Fibroblast of skin of back (primary cell): ENCODE measurements around the gene ATP13A4.
A peak's percentile ranks its signal among the peaks of the same experiment; 100 is the strongest.

Experiments used
- DNase-seq: peaks from one replicate; pipeline ENCODE4 v3.0.0-alpha.2; 2013

The ATP13A4 gene

GRCh38 chr3:193490580-193490979 is 64.1 kb downstream of the ATP13A4 start:
- no peak for DNase-seq

GRCh38 chr3:193489949-193490348 is 64.7 kb downstream of the ATP13A4 start:
- no peak for DNase-seq

DNA sequence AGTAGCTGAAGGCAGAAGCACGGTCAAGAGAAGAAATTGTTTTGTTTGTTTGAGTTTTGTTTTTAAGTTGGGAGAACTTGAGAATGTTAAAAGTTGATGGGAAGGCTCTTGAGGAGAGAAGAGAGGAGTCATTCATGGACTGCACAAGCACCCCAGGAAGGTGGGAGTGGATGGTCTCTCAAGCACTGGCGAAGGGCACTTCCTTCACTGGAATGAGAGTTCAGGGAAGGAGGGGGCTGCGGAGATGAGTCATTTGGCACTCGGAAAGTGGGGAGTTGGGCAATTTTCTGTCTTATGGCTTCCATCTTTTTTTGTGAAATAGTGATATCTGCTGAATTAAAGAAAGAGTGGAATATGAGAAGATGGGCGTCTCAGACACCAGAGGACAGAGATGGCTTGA is 66.0 kb downstream of the ATP13A4 start:
- no peak for DNase-seq

- no peak for DNase-seq
Measured at GRCh38 chr3:193483988-193484539, 70.6 kb downstream of the ATP13A4 start.

- DNase-seq: no peak
Measured at GRCh38 chr3:193481436-193481835, 73.3 kb downstream of the ATP13A4 start.

DNA sequence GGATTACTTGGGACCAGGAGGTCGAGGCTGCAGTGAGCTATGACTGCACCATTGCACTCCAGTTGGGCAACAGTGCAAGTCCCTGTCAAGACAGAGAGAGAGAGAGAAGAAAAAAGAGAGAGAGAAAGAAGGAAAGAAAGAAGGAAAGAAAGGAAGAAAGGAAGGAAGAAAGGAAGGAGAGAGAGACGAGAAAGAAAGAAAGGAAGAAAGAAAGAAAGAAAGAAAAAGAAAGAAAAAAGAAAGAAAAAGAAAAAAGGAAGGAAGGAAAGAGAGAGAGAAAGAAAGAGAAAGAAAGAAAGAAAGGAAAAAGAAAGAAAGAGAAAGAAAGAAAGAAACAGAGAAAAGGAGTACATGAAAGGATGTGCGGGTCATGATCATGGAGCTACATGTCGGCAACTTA is 80.2 kb downstream of the ATP13A4 start:
- no peak for DNase-seq

- no peak for DNase-seq
Measured at GRCh38 chr3:193470710-193471109, 84.0 kb downstream of the ATP13A4 start.

GRCh38 chr3:193465992-193466608 is 88.6 kb downstream of the ATP13A4 start:
- DNase-seq: no peak

DNA sequence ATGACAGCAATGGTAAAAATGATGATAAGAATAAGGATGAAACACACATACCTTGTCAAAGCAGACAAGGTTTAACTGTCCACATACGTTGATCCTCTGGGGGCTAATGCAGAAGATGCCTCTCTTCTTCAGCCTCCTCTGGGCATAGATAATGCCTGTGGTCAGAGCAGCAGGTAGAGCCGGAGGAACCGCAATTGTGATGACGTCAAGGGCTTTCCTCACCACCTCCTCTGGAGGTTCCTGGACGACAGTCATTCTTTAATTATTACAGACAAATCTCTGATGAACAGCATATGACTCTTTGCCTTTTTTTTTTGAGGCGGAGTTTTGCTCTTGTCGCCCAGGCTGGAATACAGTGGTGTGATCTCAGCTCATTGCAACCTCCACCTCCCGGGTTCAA is 89.8 kb downstream of the ATP13A4 start:
- no peak for DNase-seq

DNA sequence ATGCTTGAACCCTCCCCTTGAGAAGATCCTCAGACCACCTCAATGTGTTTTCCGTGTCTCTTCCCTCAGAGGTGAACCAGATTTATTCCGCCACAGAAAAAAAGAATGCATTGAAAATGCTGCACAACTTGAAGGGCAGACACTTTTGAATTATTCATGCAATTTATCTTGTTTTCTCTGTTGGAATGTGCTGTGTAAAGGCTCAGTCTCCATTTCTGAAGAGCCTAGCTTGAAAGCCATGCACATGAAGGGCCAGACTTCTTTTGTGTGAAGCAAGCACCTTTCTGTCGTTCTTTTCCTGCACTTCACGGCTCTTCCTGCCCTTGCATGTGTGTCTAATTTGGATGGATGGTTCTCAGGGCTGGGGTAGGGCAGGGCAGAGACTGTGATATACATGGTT is 97.2 kb downstream of the ATP13A4 start:
- no peak for DNase-seq

- DNase-seq: no peak
Measured at GRCh38 chr3:193452338-193452737, 102.4 kb downstream of the ATP13A4 start.

DNA sequence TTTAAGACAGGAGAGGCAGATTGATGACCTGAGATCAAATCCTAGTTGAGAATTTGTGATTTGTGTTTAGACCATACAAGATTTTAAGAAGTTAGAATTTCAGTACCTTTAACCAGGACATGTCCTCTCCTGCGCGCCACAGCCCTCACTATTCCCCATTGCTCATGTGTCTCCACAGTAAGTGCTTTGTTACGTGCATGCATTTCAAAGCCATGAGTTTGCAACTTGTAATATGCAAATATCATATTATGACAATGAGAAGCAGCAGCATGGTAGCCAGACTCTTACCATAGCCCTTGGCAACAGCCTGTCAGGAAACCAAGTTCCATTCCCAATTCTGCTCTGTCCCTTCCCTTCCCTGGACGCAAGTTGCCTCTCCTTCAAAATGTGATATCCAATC is 102.8 kb downstream of the ATP13A4 start:
- DNase-seq: no peak

DNA sequence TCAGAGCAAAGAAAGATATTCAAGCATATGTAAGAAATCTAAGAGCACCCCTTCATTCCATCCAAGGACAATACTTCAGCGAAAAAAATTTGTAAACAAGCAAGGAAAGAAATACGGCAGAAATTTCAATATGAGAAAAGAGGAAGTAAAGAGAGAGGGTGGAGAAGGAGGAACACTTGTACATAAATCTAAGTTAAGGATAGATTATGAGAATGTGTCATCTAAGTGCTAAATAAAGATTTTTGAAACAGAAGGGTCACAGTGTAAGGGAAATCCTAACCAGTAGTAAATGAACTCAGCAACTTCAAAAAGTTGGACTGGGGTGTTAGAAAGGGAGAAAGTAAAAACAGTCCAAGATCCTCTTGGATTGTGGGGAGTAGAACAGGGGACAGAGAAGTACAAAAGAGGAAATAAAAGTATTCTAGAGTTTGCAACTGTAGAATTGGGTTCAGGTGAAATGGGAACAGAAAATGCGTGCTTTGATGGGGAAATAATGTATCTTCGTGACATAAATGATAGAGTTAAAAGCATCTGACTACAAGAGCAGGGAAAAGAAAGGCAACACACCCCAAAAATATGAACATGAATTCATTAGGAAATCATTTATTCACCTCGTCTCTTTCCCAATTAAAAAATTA is 107.6 kb downstream of the ATP13A4 start:
- DNase-seq: no peak

- no peak for DNase-seq
Measured at GRCh38 chr3:193439423-193439822, 115.3 kb downstream of the ATP13A4 start.

DNA sequence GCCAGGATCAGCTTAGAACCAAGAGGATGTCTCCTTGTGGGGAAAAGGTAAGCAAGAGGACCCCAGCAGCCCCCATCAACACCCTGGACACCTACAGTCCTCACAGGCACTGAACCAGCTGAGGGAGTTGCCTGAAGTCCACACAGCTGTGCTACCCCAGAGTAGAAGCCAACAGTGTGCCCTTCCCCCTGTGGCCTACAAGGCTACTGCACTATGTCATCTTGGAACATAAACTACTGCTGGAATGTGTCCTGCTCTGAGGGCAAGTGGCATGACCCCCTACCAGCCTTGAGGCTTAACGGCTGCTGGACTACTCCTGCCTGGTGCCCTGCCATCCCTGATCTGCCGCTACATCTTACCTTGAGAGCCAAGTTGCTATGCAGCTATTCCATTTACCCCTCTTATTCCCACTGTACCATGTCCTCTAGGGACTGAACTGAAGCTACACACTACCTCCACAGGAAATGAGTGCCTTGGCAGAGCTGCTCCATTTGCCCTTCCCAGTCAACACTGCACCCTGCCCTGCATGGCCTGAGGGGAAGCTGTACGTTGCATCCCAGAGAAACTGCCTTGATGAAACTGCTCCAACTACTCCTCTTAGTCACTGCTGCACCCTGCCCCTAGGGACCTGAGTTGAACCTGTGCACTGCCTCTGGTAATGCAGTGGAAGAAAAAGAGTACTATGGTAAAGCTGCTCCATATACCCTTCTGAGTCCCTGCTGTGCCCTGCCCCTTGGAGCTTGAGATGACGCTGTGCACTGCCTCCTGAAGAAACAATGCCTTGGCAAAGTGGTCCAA is 135.9 kb downstream of the ATP13A4 start:
- DNase-seq: no peak

DNA sequence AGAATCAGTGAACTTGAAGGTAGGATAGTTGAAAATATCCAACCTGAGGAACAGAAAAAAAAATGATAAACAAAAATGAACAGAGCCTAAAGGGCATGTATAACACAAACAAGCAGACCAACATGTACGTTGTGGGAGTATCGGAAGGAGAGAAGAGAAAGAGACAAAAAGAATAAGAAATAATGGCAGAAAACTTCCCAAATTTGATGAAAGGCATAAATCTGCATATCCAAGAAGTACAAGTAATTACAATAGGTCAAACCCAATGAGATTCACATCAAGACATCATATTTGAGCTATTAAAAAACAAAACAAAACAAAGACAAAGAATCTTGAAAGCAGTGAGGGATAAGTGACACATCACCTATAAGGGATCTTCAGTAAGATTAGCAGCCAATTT is 138.1 kb downstream of the ATP13A4 start:
- no peak for DNase-seq

DNA sequence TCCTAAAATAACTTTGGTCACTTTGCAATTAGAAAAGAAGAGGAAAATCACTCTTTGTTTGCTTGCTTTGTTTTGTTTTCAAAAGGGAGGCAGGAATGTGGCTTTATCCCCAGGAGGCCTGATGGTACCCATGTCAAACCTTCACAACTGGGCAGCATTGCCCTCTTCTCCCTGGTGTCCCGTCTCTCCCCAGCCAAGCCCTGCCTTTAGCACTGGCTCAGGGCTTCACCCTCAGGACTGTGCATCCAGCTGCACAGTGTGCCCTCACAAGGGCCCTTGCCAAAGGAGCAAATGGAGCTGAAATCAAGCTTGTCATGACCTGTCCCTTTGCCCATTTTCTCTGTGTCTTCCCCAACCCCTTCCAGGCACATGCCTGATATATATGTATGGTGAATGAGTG is 147.0 kb downstream of the ATP13A4 start:
- no peak for DNase-seq

DNA sequence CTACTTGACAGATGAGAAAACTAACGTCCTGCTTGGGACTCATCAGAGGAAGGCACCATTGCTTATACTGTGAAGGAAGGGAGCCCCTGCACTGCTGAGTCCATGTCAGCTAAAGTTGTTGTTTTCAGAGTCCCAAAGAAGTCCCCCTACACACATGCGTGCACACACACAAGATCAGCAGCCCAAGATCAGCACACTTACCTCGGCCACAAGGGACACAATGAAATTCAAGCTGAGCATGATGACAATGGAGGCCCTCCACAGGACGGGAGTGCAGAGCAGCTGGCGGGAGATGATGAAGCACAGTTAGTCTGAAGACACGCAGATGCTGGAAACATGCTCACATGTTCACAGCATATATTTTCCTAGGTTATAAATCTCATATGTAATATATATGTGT is 147.6 kb downstream of the ATP13A4 start:
- no peak for DNase-seq

DNA sequence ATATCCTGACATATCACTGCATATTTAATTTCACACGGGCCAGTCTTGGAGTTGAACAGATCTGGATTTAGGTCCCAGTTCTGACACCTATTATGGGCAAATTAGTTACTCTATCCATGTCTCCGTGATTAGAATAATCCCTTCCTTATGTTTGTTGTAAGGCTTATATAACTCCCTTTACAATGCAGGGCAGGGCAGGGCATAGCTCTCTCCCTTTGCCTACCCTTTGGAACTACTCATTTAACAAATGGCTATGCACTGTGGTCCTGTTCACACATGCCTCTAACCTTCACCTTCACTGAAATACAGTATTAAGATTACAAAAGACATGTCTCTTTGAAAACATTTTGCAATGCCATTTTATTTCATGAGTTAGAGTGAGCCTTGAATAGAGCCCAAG is 151.4 kb downstream of the ATP13A4 start:
- DNase-seq: no peak

DNA sequence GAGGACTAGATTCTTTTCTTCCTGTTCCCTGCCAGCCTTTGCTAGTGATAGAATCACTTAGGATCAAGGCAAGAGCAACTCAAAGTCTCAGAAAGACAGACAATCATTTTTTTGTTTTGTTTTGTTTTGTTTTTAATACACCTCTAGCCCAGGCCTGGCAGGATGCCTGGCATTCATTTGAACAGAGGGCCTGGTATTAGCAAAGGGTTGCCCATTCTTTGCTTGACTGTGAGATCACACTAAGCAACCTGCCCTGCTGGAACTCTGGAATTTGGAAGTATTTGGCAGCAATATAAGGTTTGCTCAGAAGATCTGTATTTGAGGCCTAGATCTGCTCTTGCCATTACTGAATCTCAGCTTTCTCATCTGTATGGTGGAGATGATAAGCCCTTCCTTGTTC is 154.4 kb downstream of the ATP13A4 start:
- DNase-seq: no peak

DNA sequence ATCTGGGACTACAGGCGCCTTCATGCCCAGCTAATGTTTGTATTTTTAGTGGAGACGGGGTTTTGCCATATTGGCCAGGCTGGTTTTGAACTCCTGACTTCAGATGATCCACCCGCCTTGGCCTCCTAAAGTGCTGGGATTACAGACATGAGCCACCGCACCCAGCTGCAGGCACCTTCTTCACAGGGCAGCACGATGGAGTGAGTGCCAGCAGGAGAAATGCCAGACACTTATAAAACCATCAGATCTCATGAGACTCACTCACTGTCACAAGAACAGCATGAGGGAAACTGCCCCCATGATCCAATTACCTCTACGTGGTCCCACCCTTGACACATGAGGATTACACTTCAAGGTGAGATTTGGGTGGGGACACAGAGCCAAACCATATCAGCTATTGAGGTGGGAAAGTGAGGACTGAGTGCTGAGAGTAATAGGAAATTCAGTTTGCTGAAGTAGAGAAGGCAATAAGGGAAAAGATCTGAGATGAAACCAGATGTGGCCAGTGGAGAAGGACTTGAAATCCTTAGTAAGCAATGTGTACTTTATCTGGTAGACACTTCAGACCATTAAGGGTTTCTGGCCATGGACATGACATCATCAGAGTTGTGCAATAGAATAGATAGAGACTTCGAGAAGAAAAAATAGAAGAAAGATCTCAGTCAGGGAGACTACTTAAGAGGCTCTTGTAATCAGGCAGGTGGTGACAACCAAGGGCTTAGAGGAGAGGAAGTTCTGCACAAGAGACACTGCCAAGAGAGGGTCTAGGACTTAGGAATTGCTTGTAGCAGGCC is 158.0 kb downstream of the ATP13A4 start:
- no peak for DNase-seq

DNA sequence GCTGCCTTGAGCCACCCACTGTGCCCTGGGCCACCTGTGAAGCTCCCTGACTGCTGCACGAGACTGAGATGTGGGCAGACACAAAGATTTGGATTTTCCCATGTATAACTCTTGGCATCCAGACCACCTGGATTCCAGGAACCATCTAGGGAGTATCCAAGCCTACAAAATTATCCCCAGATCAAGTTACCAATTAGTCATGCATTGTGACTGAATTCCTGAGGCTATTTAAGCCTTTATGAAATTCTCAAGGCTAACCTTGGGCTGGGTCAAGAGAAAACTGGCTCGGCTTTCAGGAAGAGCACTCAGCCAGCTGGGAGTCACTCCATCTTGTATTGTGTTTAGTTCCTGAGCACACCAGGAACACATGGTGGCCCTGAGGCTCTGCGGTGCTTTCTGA is 162.8 kb downstream of the ATP13A4 start:
- peak; percentile 0 for DNase-seq

DNA sequence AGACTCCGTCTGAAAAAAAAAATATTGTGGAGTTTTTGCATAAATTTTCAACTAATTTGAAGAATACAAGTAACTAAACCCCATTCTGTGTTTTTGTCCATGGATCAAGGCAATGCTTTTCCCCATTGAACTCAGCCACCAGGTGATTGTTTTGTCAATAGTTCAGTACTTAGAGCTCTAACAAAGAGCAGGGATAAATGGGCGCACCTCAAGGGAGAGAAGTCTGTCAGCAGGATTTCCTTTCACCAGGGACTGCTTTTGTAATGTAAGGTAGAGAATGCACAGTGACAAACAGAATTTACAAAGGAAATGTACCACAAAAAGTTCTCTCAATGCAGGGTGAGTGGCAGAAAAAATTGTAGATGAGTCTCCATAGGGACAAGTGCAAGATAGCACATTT is 165.4 kb downstream of the ATP13A4 start:
- DNase-seq: no peak
